Neural progenitor cell (in vitro differentiated cells): Measurements from ENCODE around the gene NLRP6. TPM values are rescaled to one million over a fixed set of nuclear protein-coding genes. Genes with fewer than 3 reads are reported as not detected.

ENCODE experiments used
- DNase-seq: peaks from one replicate; pipeline ENCODE4 v3.0.0-alpha.2; 2016; ENCODE audit warnings: low spot score
- H2AFZ ChIP-seq: fragments of 200-600 bp; sonication (generic); replicated peaks from 2 replicates; pipeline ENCODE4 v1.6.1; 2016; ENCODE audit warnings: antibody characterized with exemption
- H3F3A ChIP-seq: fragments of 200-600 bp; sonication (generic); 2 replicates; pipeline ENCODE4 v1.6.1; 2016; ENCODE audit warnings: antibody characterized with exemption, low read depth
- H3K27ac ChIP-seq: fragments of 200-600 bp; sonication (generic); 2 replicates; pipeline ENCODE4 v1.5.1; 2016; ENCODE audit warnings: mild to moderate bottlenecking
- H3K27me3 ChIP-seq: fragments of 200-600 bp; sonication (generic); 2 replicates; pipeline ENCODE4 v1.6.1; 2016; ENCODE audit warnings: mild to moderate bottlenecking, moderate library complexity
- H3K36me3 ChIP-seq: fragments of 200-600 bp; sonication (generic); 2 replicates; pipeline ENCODE4 v1.5.1; 2016
- H3K4me1 ChIP-seq: fragments of 200-600 bp; sonication (generic); 2 replicates; pipeline ENCODE4 v1.6.1; 2016; ENCODE audit warnings: mixed run types
- H3K4me2 ChIP-seq: fragments of 200-600 bp; sonication (generic); 2 replicates; pipeline ENCODE4 v1.6.1; 2016
- H3K4me3 ChIP-seq: fragments of 200-600 bp; sonication (generic); 2 replicates; pipeline ENCODE4 v1.5.1; 2016
- H3K79me2 ChIP-seq: fragments of 200-600 bp; sonication (generic); 2 replicates; pipeline ENCODE4 v1.6.1; 2016; ENCODE audit warnings: low read depth
- H3K9ac ChIP-seq: fragments of 200-600 bp; sonication (generic); 2 replicates; pipeline ENCODE4 v1.6.1; 2016
- H3K9me3 ChIP-seq: fragments of 200-600 bp; sonication (generic); 2 replicates; pipeline ENCODE4 v1.5.1; 2016; ENCODE audit warnings: low read depth
- H4K20me1 ChIP-seq: fragments of 200-600 bp; sonication (generic); 2 replicates; pipeline ENCODE4 v1.6.1; 2016; ENCODE audit warnings: low read depth
- H3K27ac Mint-ChIP-seq: 3 replicates; pipeline ENCODE4 v1.8.0; 2021; ENCODE audit warnings: mixed read lengths
- H3K27me3 Mint-ChIP-seq: 2 replicates; pipeline ENCODE4 v1.8.0; 2022; ENCODE audit warnings: low read depth, mild to moderate bottlenecking, inconsistent platforms, moderate library complexity, mixed read lengths; ENCODE audit not compliant: insufficient read depth
- H3K36me3 Mint-ChIP-seq: 3 replicates; pipeline ENCODE4 v1.8.0; 2021; ENCODE audit warnings: mixed read lengths
- H3K4me1 Mint-ChIP-seq: 3 replicates; pipeline ENCODE4 v1.8.0; 2021; ENCODE audit warnings: mixed read lengths
- H3K4me3 Mint-ChIP-seq: 3 replicates; pipeline ENCODE4 v1.8.0; 2021; ENCODE audit warnings: mild to moderate bottlenecking, moderate library complexity, mixed read lengths
- H3K9me3 Mint-ChIP-seq: 3 replicates; pipeline ENCODE4 v1.8.0; 2020; ENCODE audit warnings: mixed read lengths
- CTCF ChIP-seq: fragments of 200-600 bp; sonication (generic); IDR thresholded peaks from 2 replicates; pipeline ENCODE4 v1.5.1; 2017; ENCODE audit warnings: antibody characterized with exemption, mild to moderate bottlenecking
- EZH2 ChIP-seq: fragments of 200-600 bp; sonication (generic); IDR thresholded peaks from 2 replicates; pipeline ENCODE4 v1.6.1; 2017; ENCODE audit warnings: antibody characterized with exemption, mild to moderate bottlenecking, moderate library complexity
- EZH2phosphoT487 ChIP-seq: fragments of 200-600 bp; sonication (generic); IDR thresholded peaks from 2 replicates; pipeline ENCODE4 v1.6.1; 2017; ENCODE audit warnings: antibody characterized with exemption
- total RNA-seq: library from RNA; depleted of rRNA; stranded (reverse); fragments of >200 nt; gene quantifications from 2 replicates; pipeline ENCODE4 v1.2.3, GENCODE V29; 2015; ENCODE audit warnings: low replicate concordance

NLRP6 gene
- total RNA-seq, 1 donor from 2014 or later: not detected

DNA sequence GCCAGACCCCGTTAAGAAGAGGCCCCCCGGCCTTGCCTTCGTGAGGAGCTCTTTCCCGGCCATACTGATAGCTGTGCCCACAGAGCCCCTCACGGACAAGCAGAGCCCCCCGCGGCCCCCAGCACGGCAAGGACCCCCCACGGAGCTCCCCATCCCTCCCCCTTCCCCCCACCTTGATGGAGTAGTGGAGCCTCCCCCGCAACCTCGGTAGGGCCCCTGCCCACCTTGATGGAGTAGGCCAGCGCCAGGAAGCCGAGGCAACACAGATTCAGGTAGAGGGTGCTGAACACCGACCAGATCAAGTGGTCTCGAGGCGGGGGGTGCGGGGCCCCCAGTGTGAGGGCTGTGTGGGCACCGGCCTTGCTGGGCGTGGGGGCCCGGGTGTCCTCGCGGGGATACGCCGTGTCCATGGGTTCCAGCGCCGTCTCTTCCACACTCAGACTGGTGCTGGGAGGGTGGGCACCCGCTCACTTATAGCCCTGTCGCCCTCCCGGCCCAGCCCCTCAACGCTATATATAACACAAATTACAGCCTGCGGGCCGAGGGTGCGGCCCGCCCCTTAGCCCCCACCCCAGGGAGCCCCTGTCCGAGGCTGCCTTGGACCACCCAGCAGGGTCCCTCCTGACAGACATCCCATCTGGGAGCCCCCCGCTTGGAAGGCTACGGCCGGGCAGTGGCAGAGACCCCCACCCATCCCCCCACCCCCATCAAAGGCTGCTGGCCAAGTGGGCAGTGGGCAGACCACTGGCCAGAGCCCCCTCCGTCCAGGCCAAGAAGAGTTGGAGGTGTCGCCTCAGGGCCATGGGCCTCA is 21.1 kb downstream of the NLRP6 start, which contains the start of gene IFITM5:
TSS of gene IFITM5 (minus strand) at position 446 of the 811 bp plus-strand sequence. CDS start at position 410, 36 bp downstream.
- Histone ChIP-seq H3K4me1 (peaks cover 13% of the 10 kb centered on the region), H3K27me3 (no peaks in the 10 kb centered on the region), H3K79me2 (no peaks in the 10 kb centered on the region), H2AFZ (no peak within 1 kb of the TSS), H4K20me1 (no peaks in the 10 kb centered on the region), H3K27ac (no peak within 1 kb of the TSS), H3F3A (peaks cover 10% of the 10 kb centered on the region), H3K4me2 (no peak within 1 kb of the TSS), H3K9ac (no peak within 1 kb of the TSS), H3K36me3 (no peaks in the 10 kb centered on the region), H3K4me3 (no peak within 1 kb of the TSS), H3K9me3 (no peaks in the 10 kb centered on the region)
- peaks cover 16% of the 10 kb centered on the region for H3K9me3 Mint-ChIP-seq
- no peak within 1 kb of the TSS for H3K4me3 Mint-ChIP-seq
- no peaks in the 10 kb centered on the region for H3K36me3 Mint-ChIP-seq
- peaks cover 8% of the 10 kb centered on the region for H3K27me3 Mint-ChIP-seq
- no peak for DNase-seq
- peak within 1 kb of the TSS; percentile 37 for H3K27ac Mint-ChIP-seq
- peaks cover 17% of the 10 kb centered on the region for H3K4me1 Mint-ChIP-seq
- TF ChIP-seq EZH2 (no peak), CTCF (no peak), EZH2phosphoT487 (no peak)

DNA sequence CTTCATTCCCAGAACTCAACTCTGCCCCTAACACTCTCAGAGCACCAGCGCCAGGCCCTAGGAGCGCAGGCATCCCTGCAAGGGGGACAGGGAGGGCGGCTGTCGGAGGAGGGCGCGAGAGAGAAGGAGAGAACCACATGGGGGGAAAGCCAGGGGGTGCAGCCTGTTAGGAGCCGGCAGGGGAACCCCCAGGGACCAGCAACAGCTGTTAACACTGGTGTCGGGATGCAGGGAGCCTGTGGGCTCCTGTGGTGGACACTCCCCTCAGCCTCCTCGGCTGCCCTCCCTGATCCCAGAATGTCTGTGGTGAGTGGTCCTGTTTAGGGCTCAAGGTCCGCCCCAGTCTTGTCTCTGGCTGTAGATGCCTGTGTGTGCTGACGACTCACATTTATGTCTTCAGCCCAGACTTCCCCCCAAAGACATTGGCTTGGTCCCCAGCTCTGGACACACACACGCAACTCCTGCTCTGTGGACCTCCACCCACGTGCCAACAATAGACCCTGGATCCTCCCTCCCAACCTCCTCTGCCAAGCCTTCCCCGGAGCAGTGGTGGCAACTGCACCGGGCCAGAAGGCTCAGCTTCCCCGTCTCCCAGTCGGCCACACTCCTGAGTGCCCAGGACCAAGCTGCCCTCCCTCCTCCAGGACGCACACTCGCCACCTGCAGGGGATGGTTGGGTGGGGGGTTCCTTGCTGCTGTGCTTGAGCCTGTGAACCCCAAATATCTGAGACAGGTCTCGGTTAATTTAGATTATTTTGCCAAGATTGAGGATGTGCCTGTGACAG is 21.9 kb downstream of the NLRP6 start:
- peak; percentile 78 for DNase-seq

GRCh38 chr11:303363-303762 is 25.2 kb downstream of the NLRP6 start:
- no peaks in the 10 kb centered on the region for H3K79me2 ChIP-seq
- peaks cover 16% of the 10 kb centered on the region for H3K9me3 Mint-ChIP-seq
- no peak for TF ChIP-seq EZH2phosphoT487
- TF ChIP-seq CTCF: no peak
- TF ChIP-seq EZH2: no peak
- H3K4me1 Mint-ChIP-seq: peaks cover 37% of the 10 kb centered on the region
- H3K4me3 ChIP-seq: no peak overlapping the region
- H3K27me3 Mint-ChIP-seq: peaks cover 5% of the 10 kb centered on the region
- H3K9ac ChIP-seq: no peak overlapping the region
- no peaks in the 10 kb centered on the region for H3K9me3 ChIP-seq
- no peaks in the 10 kb centered on the region for H4K20me1 ChIP-seq
- DNase-seq: no peak
- H3F3A ChIP-seq: peaks cover 34% of the 10 kb centered on the region
- no peak overlapping the region for H3K4me2 ChIP-seq
- H3K36me3 Mint-ChIP-seq: no peaks in the 10 kb centered on the region
- no peaks in the 10 kb centered on the region for H3K36me3 ChIP-seq
- H2AFZ ChIP-seq: no peak overlapping the region
- H3K27ac ChIP-seq: no peak overlapping the region
- peaks cover 29% of the 10 kb centered on the region for H3K4me1 ChIP-seq
- no peaks in the 10 kb centered on the region for H3K27me3 ChIP-seq
- no peak overlapping the region for H3K4me3 Mint-ChIP-seq
- H3K27ac Mint-ChIP-seq: peak overlapping the region; percentile 50

More for the DNA sequence above, 21.9 kb downstream of the NLRP6 start:
- no peak overlapping the region for H3K4me3 Mint-ChIP-seq
- H3K27ac Mint-ChIP-seq: no peak overlapping the region
- Histone ChIP-seq H3K4me1 (peaks cover 17% of the 10 kb centered on the region), H3K27ac (no peak overlapping the region), H3K27me3 (no peaks in the 10 kb centered on the region), H3K79me2 (no peaks in the 10 kb centered on the region), H3K36me3 (no peaks in the 10 kb centered on the region), H3F3A (peaks cover 13% of the 10 kb centered on the region), H3K9ac (no peak overlapping the region), H2AFZ (no peak overlapping the region), H4K20me1 (no peaks in the 10 kb centered on the region), H3K9me3 (no peaks in the 10 kb centered on the region), H3K4me3 (no peak overlapping the region), H3K4me2 (no peak overlapping the region)
- peaks cover 16% of the 10 kb centered on the region for H3K9me3 Mint-ChIP-seq
- peaks cover 8% of the 10 kb centered on the region for H3K27me3 Mint-ChIP-seq
- H3K4me1 Mint-ChIP-seq: peaks cover 20% of the 10 kb centered on the region
- H3K36me3 Mint-ChIP-seq: no peaks in the 10 kb centered on the region
- TF ChIP-seq CTCF: peak; percentile 47
- no peak for TF ChIP-seq EZH2
